Activated CD4-positive, alpha-beta T cell treated with anti-CD3 and anti-CD28 coated beads, Interleukin-2, amount 10 ng/mL, durations not matched to agents 24 days and 14 days (primary cell): ENCODE data around the gene DIS3L2. TPM values are rescaled to one million over a fixed set of nuclear protein-coding genes. Genes with fewer than 3 reads are reported as not detected.

Experiments
- DNase-seq: peaks from one replicate; pipeline ENCODE4 v3.0.0; 2022
- H3K27ac Mint-ChIP-seq: one replicate; pipeline ENCODE4 v1.8.0; 2022; ENCODE audit warnings: mild to moderate bottlenecking, mixed read lengths
- H3K27me3 Mint-ChIP-seq: one replicate; pipeline ENCODE4 v1.8.0; 2022; ENCODE audit warnings: mixed read lengths
- H3K36me3 Mint-ChIP-seq: one replicate; pipeline ENCODE4 v1.8.0; 2022; ENCODE audit warnings: low read depth, mild to moderate bottlenecking, mixed read lengths
- H3K4me1 Mint-ChIP-seq: one replicate; pipeline ENCODE4 v1.8.0; 2021; ENCODE audit warnings: mixed read lengths
- H3K4me3 Mint-ChIP-seq: one replicate; pipeline ENCODE4 v1.8.0; 2022; ENCODE audit warnings: mild to moderate bottlenecking, moderate library complexity, mixed read lengths
- H3K9me3 Mint-ChIP-seq: one replicate; pipeline ENCODE4 v1.8.0; 2021; ENCODE audit warnings: mixed read lengths
- intact Hi-C: fragments of 100-400 bp; cut with micrococcal nuclease; formaldehyde crosslinking; loops from one replicate; pipeline ENCODE4 v1.15.1; 2023
- total RNA-seq: library from RNA; stranded (reverse); gene quantifications from 2 replicates; pipeline ENCODE4 v1.2.3, GENCODE V29; 2022

DIS3L2 gene
- total RNA-seq, 1 donor from 2014 or later, result 27.8 TPM

DNA sequence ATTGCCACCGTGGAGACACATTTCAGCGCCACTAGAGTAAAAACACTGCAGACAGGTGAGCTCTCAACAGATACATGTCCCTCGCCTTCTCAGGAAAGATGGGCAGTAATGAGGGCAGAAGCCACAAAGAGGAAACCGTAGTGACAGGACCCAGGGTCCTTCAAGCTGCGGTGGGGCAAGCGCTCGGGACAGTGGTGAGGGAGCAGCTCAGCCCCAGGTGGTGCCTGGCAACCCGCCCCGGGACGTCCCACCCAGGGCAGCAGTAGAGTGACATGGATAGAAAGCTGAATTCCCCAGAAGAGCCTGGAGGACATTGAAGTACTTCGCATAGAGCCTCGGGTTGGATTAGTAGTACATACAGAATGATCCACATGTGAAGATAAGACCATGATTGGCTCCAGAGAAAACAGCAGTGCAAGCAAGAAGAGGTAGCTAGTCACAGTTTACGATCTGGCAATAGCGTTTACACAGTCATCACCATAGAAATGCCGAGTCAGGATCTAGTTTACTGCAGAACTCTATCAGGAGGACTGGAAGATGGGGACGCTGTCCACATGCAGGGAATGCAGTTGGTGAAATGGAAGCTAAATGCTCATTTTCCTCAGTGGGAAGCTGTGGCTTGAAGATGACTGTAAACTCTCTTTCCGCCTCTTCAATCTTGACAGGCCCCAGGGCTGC is 379.7 kb downstream of the DIS3L2 start:
- Mint-ChIP-seq H3K9me3 (no peaks in the 10 kb centered on the region), H3K36me3 (no peaks in the 10 kb centered on the region), H3K4me1 (no peaks in the 10 kb centered on the region), H3K27me3 (no peaks in the 10 kb centered on the region), H3K4me3 (no peak overlapping the region), H3K27ac (no peak overlapping the region)
- intact Hi-C loops, result no loop called here
- DNase-seq, result no peak

DNA sequence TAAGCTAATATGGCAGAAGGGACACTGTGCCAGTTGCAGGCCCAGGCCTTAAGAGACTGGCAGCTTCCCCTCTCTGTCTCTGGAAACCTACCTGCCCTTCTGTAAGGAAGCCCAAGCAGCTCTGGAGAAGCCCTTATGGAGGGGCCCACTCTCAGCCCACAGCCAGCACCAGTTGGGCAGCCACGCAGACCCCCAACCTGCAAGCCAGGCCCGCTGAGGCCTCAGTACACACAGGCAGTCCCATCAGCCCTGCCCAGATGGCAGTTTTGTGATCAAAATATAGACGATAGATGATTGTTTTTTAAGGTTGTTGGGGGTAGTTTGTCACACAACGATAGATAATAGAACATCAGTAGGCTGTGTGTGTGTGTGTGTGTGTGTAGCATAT is 380.2 kb downstream of the DIS3L2 start:
- Mint-ChIP-seq H3K27ac (no peak overlapping the region), H3K4me1 (no peaks in the 10 kb centered on the region), H3K9me3 (no peaks in the 10 kb centered on the region), H3K27me3 (peaks cover 2% of the 10 kb centered on the region), H3K4me3 (no peak overlapping the region), H3K36me3 (no peaks in the 10 kb centered on the region)
- DNase-seq, result no peak
- intact Hi-C loops, result no loop called here

GRCh38 chr2:232342635-232343565 is 381.4 kb downstream of the DIS3L2 start:
- Mint-ChIP-seq H3K36me3 (no peaks in the 10 kb centered on the region), H3K4me1 (no peaks in the 10 kb centered on the region), H3K27ac (no peak overlapping the region), H3K9me3 (no peaks in the 10 kb centered on the region), H3K27me3 (peaks cover 6% of the 10 kb centered on the region), H3K4me3 (no peak overlapping the region)
- intact Hi-C loops, result no loop called here
- no peak for DNase-seq

- DNase-seq, result no peak
- Mint-ChIP-seq H3K36me3 (no peaks in the 10 kb centered on the region), H3K9me3 (no peaks in the 10 kb centered on the region), H3K27me3 (peaks cover 11% of the 10 kb centered on the region), H3K4me1 (peaks cover 2% of the 10 kb centered on the region), H3K27ac (no peak overlapping the region), H3K4me3 (no peak overlapping the region)
- intact Hi-C loops, result no loop called here
Observed at GRCh38 chr2:232343821-232344220, 382.3 kb downstream of the DIS3L2 start.

DNA sequence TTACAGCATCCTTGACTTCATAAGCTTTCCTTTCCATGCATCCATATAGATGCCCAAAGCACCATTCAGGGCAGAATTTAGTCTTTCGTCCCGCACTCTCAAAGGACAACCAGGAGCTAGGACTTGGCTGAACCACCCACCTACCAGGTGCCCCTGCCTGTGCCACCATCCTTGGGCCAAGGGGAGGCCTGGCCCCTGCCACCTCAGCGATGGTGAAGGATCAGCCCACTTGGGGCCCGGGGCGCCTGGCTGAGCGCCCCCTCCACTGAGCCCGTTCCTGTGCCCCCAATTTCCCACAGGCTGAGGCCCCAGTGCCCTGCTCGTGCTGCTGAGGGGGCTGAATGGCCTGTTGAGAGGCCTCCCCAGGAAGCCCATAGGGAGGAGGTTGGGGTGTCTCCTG is 383.7 kb downstream of the DIS3L2 start:
- no peaks in the 10 kb centered on the region for H3K9me3 Mint-ChIP-seq
- H3K36me3 Mint-ChIP-seq, result no peaks in the 10 kb centered on the region
- no peak overlapping the region for H3K4me3 Mint-ChIP-seq
- DNase-seq, result no peak
- intact Hi-C loops, result no loop called here
- H3K27me3 Mint-ChIP-seq, result peaks cover 17% of the 10 kb centered on the region
- peaks cover 2% of the 10 kb centered on the region for H3K4me1 Mint-ChIP-seq
- H3K27ac Mint-ChIP-seq, result no peak overlapping the region

DNA sequence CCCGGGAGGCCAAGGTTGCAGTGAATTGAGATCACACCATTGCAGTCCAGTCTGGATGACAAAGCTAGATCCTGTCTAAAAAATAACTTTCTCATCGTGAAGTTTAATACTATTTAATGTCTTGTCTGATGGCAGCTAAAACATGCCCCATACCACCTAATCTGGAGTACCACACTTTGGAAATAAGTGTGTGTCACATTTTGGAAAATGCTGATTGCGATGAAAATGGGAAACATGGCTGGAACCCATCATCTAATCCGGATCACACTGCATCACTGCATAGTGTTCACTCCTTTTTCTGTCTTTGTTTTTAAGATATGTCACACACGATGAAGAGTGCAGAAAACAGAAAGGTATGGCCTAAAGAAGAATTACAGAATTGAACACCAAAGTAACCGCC is 385.9 kb downstream of the DIS3L2 start:
- H3K36me3 Mint-ChIP-seq, result no peaks in the 10 kb centered on the region
- H3K27ac Mint-ChIP-seq, result no peak overlapping the region
- peaks cover 23% of the 10 kb centered on the region for H3K27me3 Mint-ChIP-seq
- no peak overlapping the region for H3K4me3 Mint-ChIP-seq
- H3K9me3 Mint-ChIP-seq, result no peaks in the 10 kb centered on the region
- intact Hi-C loops, result no loop called here
- DNase-seq, result no peak
- peaks cover 2% of the 10 kb centered on the region for H3K4me1 Mint-ChIP-seq

DNA sequence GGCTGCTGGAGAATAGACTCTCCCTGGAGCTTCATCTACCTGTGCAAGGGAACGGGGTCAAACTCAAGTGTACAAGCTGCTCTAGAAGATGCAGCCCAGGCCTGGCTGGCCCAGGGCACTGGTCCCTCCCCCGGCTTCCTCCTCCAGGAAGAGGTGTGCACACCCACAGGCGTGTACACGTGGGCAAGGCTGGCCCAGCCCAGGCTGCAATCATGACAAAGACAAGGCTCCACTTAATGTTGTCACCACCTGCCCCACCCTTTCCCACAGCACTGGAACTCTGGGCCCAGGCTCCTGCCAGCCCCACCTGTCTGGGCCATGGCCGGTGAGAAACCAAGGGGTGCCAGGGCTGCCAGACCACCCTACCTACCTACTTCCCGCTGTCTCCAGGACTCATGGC is 387.4 kb downstream of the DIS3L2 start:
- Mint-ChIP-seq H3K9me3 (no peaks in the 10 kb centered on the region), H3K27me3 (peaks cover 30% of the 10 kb centered on the region), H3K27ac (no peak overlapping the region), H3K36me3 (no peaks in the 10 kb centered on the region), H3K4me3 (no peak overlapping the region), H3K4me1 (peaks cover 2% of the 10 kb centered on the region)
- no peak for DNase-seq
- intact Hi-C loops, result no loop called here

GRCh38 chr2:232349546-232349945 is 388.0 kb downstream of the DIS3L2 start:
- Mint-ChIP-seq H3K27ac (no peak overlapping the region), H3K36me3 (no peaks in the 10 kb centered on the region), H3K27me3 (peaks cover 30% of the 10 kb centered on the region), H3K4me1 (peaks cover 2% of the 10 kb centered on the region), H3K4me3 (no peak overlapping the region), H3K9me3 (no peaks in the 10 kb centered on the region)
- no peak for DNase-seq
- intact Hi-C loops, result no loop called here

- Mint-ChIP-seq H3K27ac (no peak overlapping the region), H3K4me3 (no peak overlapping the region), H3K9me3 (no peaks in the 10 kb centered on the region), H3K36me3 (no peaks in the 10 kb centered on the region), H3K4me1 (peaks cover 2% of the 10 kb centered on the region), H3K27me3 (peaks cover 32% of the 10 kb centered on the region)
- DNase-seq, result no peak
- intact Hi-C loops, result no loop called here
Observed at GRCh38 chr2:232349946-232350635, 388.6 kb downstream of the DIS3L2 start.

- peaks cover 32% of the 10 kb centered on the region for H3K27me3 Mint-ChIP-seq
- no peak overlapping the region for H3K4me3 Mint-ChIP-seq
- intact Hi-C loops, result no loop called here
- H3K36me3 Mint-ChIP-seq, result no peaks in the 10 kb centered on the region
- peaks cover 2% of the 10 kb centered on the region for H3K4me1 Mint-ChIP-seq
- H3K27ac Mint-ChIP-seq, result no peak overlapping the region
- H3K9me3 Mint-ChIP-seq, result no peaks in the 10 kb centered on the region
- DNase-seq, result no peak
Observed at GRCh38 chr2:232350804-232351685, 389.5 kb downstream of the DIS3L2 start.

DNA sequence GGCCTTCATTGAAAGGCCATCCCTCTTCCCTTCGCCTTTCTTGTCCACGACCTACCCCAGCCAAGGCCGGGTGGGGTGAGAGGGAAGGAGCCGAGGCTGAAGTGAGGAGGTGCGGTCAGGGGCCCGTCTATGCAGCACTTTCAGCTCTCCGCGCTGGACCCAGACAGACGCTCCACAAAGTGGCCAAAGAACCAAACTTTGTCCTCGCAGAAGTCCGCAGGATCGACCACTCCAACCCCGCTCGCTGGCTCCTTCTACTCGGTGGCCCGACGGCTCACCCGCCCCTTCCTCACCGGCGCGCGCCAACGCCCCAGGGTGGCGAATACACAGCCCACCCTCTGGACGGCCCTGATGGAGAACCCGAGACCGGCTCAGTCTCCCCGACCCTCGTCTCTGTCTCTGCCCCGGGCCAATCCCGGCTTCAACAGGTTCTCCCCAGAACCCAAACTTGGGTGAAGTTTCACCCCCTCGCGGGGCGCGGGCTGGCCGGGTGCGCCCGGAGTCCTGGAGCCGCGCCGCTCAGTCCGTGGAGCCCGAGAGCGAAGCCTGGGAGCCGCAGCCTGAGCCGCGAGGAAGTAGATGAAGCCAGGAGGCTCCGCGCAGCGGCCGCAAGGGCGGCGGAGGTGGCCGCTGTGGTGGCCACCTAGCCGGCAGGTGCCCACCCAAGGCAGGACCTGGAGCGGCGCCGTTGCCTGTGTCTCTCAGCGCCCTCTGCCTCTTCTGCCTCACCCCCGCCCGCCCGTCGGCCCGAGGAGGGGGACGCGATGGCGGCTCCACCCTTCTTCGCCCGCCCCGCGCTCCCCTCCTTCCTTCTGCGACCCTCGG is 390.4 kb downstream of the DIS3L2 start:
- intact Hi-C loops, result no loop called here
- Mint-ChIP-seq H3K27ac (no peak overlapping the region), H3K9me3 (no peaks in the 10 kb centered on the region), H3K4me1 (peaks cover 2% of the 10 kb centered on the region), H3K4me3 (no peak overlapping the region), H3K27me3 (peaks cover 32% of the 10 kb centered on the region), H3K36me3 (no peaks in the 10 kb centered on the region)
- DNase-seq, result no peak

DNA sequence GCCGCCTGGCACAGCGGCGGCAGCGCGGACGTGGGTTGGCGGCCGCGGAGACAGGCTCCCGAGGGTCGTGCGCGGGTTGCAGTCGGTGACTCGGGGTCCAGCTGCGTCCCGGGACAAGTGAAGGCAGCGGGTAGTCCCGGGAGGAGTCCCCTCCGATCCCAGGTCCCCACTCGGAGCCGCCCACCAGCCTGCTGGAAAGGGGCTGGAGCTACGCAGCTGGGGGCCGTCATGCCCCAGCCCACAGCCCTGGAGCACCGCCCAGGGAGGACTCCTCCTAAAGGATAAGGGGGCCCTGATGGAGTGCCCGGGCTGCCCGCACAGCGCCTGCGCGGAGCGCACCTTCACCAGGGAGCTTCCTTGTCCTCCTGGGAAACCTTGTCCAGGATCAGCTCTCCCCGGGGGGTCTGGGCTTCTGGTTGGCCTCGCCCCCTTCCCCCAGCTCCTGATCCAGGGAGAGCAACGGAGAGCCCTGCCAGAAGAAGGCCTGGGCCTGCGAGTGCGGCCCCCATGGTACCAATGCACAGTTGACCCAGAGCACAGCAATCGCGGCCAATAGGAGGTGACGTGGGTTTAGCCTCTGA is 391.1 kb downstream of the DIS3L2 start:
- peaks cover 30% of the 10 kb centered on the region for H3K27me3 Mint-ChIP-seq

More for the DNA sequence above, 391.1 kb downstream of the DIS3L2 start:
- no peak for DNase-seq
- Mint-ChIP-seq H3K36me3 (no peaks in the 10 kb centered on the region), H3K27ac (no peak overlapping the region), H3K4me3 (no peak overlapping the region), H3K9me3 (no peaks in the 10 kb centered on the region), H3K4me1 (peaks cover 2% of the 10 kb centered on the region)
- intact Hi-C loops, result no loop called here
